ENCODE results near the gene KIF16B. TPM values are rescaled to one million over a fixed set of nuclear protein-coding genes. Genes with fewer than 3 reads are reported as not detected.
"Not testable (repeated sequence)": the region's sequence is repeated elsewhere in the genome, so short reads cannot be mapped to it uniquely, and the experiment has no call there.

KIF16B gene
- total RNA-seq, 1 experiment from 2014 or later: 4.6 TPM

DNA sequence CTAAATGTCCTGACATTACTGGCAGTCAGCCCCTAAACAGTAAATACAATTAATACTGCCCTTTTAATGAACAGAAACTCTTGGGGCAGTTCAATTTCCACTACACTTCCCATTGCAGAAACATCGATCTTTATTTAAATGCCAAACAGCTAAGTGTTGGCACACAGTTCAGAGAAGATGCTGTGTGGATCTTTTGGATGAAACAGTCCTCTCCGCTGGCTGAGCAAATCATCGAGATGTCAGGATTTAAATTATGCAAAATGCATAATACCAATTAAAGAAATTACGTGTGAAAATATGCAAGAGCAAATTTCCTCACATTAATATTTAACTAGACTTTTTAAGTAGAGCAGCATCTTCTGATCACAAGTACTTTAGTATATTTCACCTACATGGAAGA is 132.6 kb downstream of the KIF16B start:
- intact Hi-C loops (cut with micrococcal nuclease; ENCODE audit: unreplicated experiment): no loop called here
- H3K4me3 ChIP-seq (ENCODE audit: low read depth, low read length, poor library complexity, severe bottlenecking): no peak overlapping the region
- H3K27me3 ChIP-seq (replicated peaks; ENCODE audit: insufficient read depth, low read depth, low read length, poor library complexity): no peaks in the 10 kb centered on the region
- POLR2A ChIA-PET (ENCODE audit: low non-redundant PET): no interaction called here
- no peak overlapping the region for H3K27ac ChIP-seq (ENCODE audit: low read depth, low read length, poor library complexity, severe bottlenecking)
- CTCF ChIA-PET: no interaction called here
- H3K4me1 ChIP-seq (ENCODE audit: insufficient read depth, low read length, poor library complexity, severe bottlenecking): no peaks in the 10 kb centered on the region
- H3K36me3 ChIP-seq (ENCODE audit: insufficient read depth, low read length, poor library complexity, severe bottlenecking): no peaks in the 10 kb centered on the region
- no TSS peak for BruUV-seq (replicated peaks)
- no peak for DNase-seq (ENCODE audit: low spot score)
- H3K9me3 ChIP-seq (ENCODE audit: low read depth, low read length, poor library complexity, severe bottlenecking): no peaks in the 10 kb centered on the region
- no peak for TF ChIP-seq EZH2 (IDR thresholded peaks at IDR 0.05; ENCODE audit: borderline replicate concordance, low read depth, low read length, poor library complexity, severe bottlenecking)
- TF ChIP-seq, protein P1, sequence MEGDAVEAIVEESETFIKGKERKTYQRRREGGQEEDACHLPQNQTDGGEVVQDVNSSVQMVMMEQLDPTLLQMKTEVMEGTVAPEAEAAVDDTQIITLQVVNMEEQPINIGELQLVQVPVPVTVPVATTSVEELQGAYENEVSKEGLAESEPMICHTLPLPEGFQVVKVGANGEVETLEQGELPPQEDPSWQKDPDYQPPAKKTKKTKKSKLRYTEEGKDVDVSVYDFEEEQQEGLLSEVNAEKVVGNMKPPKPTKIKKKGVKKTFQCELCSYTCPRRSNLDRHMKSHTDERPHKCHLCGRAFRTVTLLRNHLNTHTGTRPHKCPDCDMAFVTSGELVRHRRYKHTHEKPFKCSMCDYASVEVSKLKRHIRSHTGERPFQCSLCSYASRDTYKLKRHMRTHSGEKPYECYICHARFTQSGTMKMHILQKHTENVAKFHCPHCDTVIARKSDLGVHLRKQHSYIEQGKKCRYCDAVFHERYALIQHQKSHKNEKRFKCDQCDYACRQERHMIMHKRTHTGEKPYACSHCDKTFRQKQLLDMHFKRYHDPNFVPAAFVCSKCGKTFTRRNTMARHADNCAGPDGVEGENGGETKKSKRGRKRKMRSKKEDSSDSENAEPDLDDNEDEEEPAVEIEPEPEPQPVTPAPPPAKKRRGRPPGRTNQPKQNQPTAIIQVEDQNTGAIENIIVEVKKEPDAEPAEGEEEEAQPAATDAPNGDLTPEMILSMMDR (conservative IDR thresholded peaks at IDR 0.05; ENCODE audit: low read depth, low read length): no peak

DNA sequence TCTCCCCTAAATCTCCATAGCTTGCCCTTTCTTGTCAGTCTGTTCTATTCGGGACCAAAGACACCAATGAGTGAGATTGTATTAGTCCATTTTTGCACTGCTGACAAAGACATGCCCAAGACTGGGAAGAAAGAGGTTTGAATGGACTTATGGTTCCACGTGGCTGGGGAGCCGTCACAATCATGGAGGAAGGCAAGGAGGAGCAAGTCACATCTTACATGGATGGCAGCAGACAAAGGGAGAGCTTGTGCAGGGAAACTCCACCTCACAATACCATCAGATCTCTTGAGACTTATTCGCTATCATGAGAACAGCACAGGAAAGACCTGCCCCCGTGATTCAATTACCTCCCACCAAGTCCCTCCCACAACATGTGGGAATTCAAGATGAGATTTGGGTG is 133.7 kb downstream of the KIF16B start:
- H3K4me3 ChIP-seq (ENCODE audit: low read depth, low read length, poor library complexity, severe bottlenecking); H3K9me3 ChIP-seq (ENCODE audit: low read depth, low read length, poor library complexity, severe bottlenecking); H3K36me3 ChIP-seq (ENCODE audit: insufficient read depth, low read length, poor library complexity, severe bottlenecking); BruUV-seq (replicated peaks); POLR2A ChIA-PET (ENCODE audit: low non-redundant PET); H3K27me3 ChIP-seq (replicated peaks; ENCODE audit: insufficient read depth, low read depth, low read length, poor library complexity); H3K27ac ChIP-seq (ENCODE audit: low read depth, low read length, poor library complexity, severe bottlenecking); H3K4me1 ChIP-seq (ENCODE audit: insufficient read depth, low read length, poor library complexity, severe bottlenecking); DNase-seq (ENCODE audit: low spot score); CTCF ChIA-PET; intact Hi-C loops (cut with micrococcal nuclease; ENCODE audit: unreplicated experiment): not testable (repeated sequence)

DNA sequence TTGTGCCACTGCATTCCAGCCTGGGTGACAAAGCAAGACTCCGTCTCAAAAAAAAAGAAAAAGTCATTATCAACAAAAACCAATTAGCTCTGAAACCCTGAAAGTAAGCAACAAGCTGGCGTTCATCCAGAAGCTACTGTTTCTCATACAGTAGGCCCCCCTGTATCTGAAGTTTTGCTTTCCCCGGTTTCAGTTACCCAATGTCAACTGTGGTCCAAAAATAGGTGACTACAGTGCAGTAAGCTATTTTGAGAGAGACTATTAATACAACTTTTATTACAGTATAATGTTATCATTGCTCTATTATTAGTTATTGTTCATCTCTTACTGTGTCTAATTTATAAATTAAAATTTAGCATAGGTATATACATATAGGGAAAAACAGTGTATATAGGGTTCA is 135.1 kb downstream of the KIF16B start:
- ChIA-PET CTCF (interaction anchor here (0.6 kb wide), 1 partner anchor 744 kb away, joined by 6 read pairs; no protein-coding TSS in a partner anchor), POLR2A (ENCODE audit: low non-redundant PET) (no interaction called here)
- no peak for TF ChIP-seq EZH2 (IDR thresholded peaks at IDR 0.05; ENCODE audit: borderline replicate concordance, low read depth, low read length, poor library complexity, severe bottlenecking)
- TF ChIP-seq, protein P1 (conservative IDR thresholded peaks at IDR 0.05; ENCODE audit: low read depth, low read length): no peak
- intact Hi-C loops (cut with micrococcal nuclease; ENCODE audit: unreplicated experiment): no loop called here
- no peak for DNase-seq (ENCODE audit: low spot score)
- Histone ChIP-seq H3K27ac (ENCODE audit: low read depth, low read length, poor library complexity, severe bottlenecking) (no peak overlapping the region), H3K27me3 (replicated peaks; ENCODE audit: insufficient read depth, low read depth, low read length, poor library complexity) (no peaks in the 10 kb centered on the region), H3K4me3 (ENCODE audit: low read depth, low read length, poor library complexity, severe bottlenecking) (no peak overlapping the region), H3K9me3 (ENCODE audit: low read depth, low read length, poor library complexity, severe bottlenecking) (no peaks in the 10 kb centered on the region), H3K36me3 (ENCODE audit: insufficient read depth, low read length, poor library complexity, severe bottlenecking) (no peaks in the 10 kb centered on the region), H3K4me1 (ENCODE audit: insufficient read depth, low read length, poor library complexity, severe bottlenecking) (no peaks in the 10 kb centered on the region)
- no TSS peak for BruUV-seq (replicated peaks)

DNA sequence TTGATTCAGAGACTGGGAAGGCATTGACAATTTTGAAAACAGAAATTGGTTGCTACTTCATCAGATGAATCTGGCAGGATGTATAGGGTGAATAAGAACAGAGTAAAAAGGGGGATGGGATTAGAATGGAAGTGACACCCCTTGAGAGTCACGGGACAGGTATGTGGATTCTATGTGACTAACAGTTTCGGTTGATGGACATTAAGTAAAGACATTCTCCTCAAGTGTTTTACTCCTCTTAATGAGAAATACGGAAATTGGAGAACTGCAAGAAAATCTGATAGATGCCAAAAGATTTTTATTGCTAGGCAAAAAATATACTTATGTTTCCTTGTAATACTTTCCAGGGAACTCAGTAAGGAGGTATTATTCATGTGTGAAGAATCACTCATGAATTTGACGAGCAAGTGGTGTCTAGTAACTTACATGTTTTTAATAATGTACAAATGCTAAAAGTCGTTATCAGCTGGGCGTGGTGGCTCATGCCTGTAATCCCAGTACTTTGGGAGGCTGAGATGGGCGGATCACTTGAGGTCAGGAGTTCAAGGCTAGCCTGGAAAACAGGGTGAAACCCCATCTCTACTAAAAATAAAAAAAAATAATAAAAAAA is 135.8 kb downstream of the KIF16B start:
- TF ChIP-seq EZH2 (IDR thresholded peaks at IDR 0.05; ENCODE audit: borderline replicate concordance, low read depth, low read length, poor library complexity, severe bottlenecking): no peak
- TF ChIP-seq, protein P1 (conservative IDR thresholded peaks at IDR 0.05; ENCODE audit: low read depth, low read length): no peak
- no peaks in the 10 kb centered on the region for H3K9me3 ChIP-seq (ENCODE audit: low read depth, low read length, poor library complexity, severe bottlenecking)
- POLR2A ChIA-PET (ENCODE audit: low non-redundant PET): no interaction called here
- no peak overlapping the region for H3K4me3 ChIP-seq (ENCODE audit: low read depth, low read length, poor library complexity, severe bottlenecking)
- no peak overlapping the region for H3K27ac ChIP-seq (ENCODE audit: low read depth, low read length, poor library complexity, severe bottlenecking)
- no peaks in the 10 kb centered on the region for H3K36me3 ChIP-seq (ENCODE audit: insufficient read depth, low read length, poor library complexity, severe bottlenecking)
- BruUV-seq (replicated peaks): no TSS peak
- H3K27me3 ChIP-seq (replicated peaks; ENCODE audit: insufficient read depth, low read depth, low read length, poor library complexity): no peaks in the 10 kb centered on the region
- H3K4me1 ChIP-seq (ENCODE audit: insufficient read depth, low read length, poor library complexity, severe bottlenecking): no peaks in the 10 kb centered on the region
- intact Hi-C loops (cut with micrococcal nuclease; ENCODE audit: unreplicated experiment): no loop called here
- CTCF ChIA-PET: no interaction called here
- no peak for DNase-seq (ENCODE audit: low spot score)
